KMS-11 (cell line): ENCODE data around the gene TMEM217.

Experiments
- H2AFZ ChIP-seq: fragments of 200-600 bp; sonication (generic); 2 replicates; pipeline ENCODE4 v1.6.1; 2016; ENCODE audit warnings: antibody characterized with exemption, mixed run types, low read depth
- H3K27ac ChIP-seq: fragments of 200-600 bp; sonication (generic); 2 replicates; pipeline ENCODE4 v1.6.1; 2016; ENCODE audit warnings: mild to moderate bottlenecking, mixed run types
- H3K27me3 ChIP-seq: fragments of 200-600 bp; sonication (generic); 2 replicates; pipeline ENCODE4 v1.6.1; 2017; ENCODE audit warnings: mild to moderate bottlenecking, low read depth, mixed run types, moderate library complexity; ENCODE audit not compliant: insufficient read depth
- H3K36me3 ChIP-seq: fragments of 200-600 bp; sonication (generic); 2 replicates; pipeline ENCODE4 v1.6.1; 2017; ENCODE audit warnings: mild to moderate bottlenecking, mixed run types; ENCODE audit not compliant: insufficient read depth
- H3K4me1 ChIP-seq: fragments of 200-600 bp; sonication (generic); 2 replicates; pipeline ENCODE4 v1.6.1; 2016; ENCODE audit warnings: mild to moderate bottlenecking, low read depth, mixed run types; ENCODE audit not compliant: poor library complexity, severe bottlenecking
- H3K4me2 ChIP-seq: fragments of 200-600 bp; sonication (generic); 2 replicates; pipeline ENCODE4 v1.7.0; 2016; ENCODE audit warnings: mild to moderate bottlenecking, mixed run types
- H3K4me3 ChIP-seq: fragments of 200-600 bp; sonication (generic); IDR thresholded peaks from 2 replicates; pipeline ENCODE4 v1.6.1; 2017; ENCODE audit warnings: low read depth, low read length, mixed read lengths; ENCODE audit not compliant: insufficient read depth
- H3K79me2 ChIP-seq: fragments of 200-600 bp; sonication (generic); 2 replicates; pipeline ENCODE4 v1.6.1; 2016; ENCODE audit warnings: low read depth, mixed run types; ENCODE audit not compliant: insufficient read depth
- H3K9ac ChIP-seq: fragments of 200-600 bp; sonication (generic); 2 replicates; pipeline ENCODE4 v1.6.1; 2016; ENCODE audit warnings: mild to moderate bottlenecking, mixed run types
- H4K20me1 ChIP-seq: fragments of 200-600 bp; sonication (generic); 2 replicates; pipeline ENCODE4 v1.6.1; 2016; ENCODE audit warnings: mild to moderate bottlenecking, mixed run types; ENCODE audit not compliant: insufficient read depth
- CTCF ChIP-seq: fragments of 200-600 bp; sonication (generic); conservative IDR thresholded peaks from 2 replicates; pipeline ENCODE4 v1.6.1; 2017; ENCODE audit warnings: low read depth, mild to moderate bottlenecking, antibody characterized with exemption, low read length, moderate library complexity, mixed read lengths

Gene TMEM217

GRCh38 chr6:37221585-37222124 is 36.3 kb downstream of the TMEM217 start:
- Histone ChIP-seq H3K4me1 (peaks cover 18% of the 10 kb centered on the region), H3K79me2 (no peaks in the 10 kb centered on the region), H3K9ac (no peak overlapping the region), H3K4me2 (peak overlapping the region; percentile 36), H2AFZ (peak overlapping the region; percentile 90), H3K4me3 (no peak overlapping the region), H4K20me1 (no peaks in the 10 kb centered on the region), H3K27me3 (no peaks in the 10 kb centered on the region), H3K36me3 (no peaks in the 10 kb centered on the region), H3K27ac (no peak overlapping the region)
- TF ChIP-seq CTCF: no peak

DNA sequence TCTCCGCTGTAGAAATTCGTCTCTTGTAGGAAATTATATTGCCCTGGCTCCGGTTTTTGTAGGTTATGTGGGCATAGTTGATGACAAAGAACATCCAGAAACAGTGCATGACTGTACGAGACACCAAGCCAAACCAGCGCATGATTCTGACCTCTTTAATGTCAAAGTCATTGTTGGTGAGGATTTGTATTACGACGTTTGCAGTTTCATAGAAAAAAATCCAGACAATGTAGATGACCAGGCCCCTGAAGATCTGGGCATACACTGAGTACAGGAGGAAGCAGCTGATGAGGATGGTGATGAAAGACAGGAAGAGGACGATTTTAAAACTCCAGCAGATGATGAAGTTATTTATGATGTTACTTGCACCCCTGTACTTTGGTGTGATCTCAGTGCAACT is 39.4 kb downstream of the TMEM217 start:
- no peak for TF ChIP-seq CTCF
- H3K79me2 ChIP-seq: no peaks in the 10 kb centered on the region
- peaks cover 18% of the 10 kb centered on the region for H3K4me1 ChIP-seq
- H3K27ac ChIP-seq: no peak overlapping the region
- H3K4me2 ChIP-seq: no peak overlapping the region
- no peak overlapping the region for H3K9ac ChIP-seq
- no peak overlapping the region for H2AFZ ChIP-seq
- no peaks in the 10 kb centered on the region for H4K20me1 ChIP-seq
- no peaks in the 10 kb centered on the region for H3K27me3 ChIP-seq
- H3K36me3 ChIP-seq: no peaks in the 10 kb centered on the region
- no peak overlapping the region for H3K4me3 ChIP-seq

DNA sequence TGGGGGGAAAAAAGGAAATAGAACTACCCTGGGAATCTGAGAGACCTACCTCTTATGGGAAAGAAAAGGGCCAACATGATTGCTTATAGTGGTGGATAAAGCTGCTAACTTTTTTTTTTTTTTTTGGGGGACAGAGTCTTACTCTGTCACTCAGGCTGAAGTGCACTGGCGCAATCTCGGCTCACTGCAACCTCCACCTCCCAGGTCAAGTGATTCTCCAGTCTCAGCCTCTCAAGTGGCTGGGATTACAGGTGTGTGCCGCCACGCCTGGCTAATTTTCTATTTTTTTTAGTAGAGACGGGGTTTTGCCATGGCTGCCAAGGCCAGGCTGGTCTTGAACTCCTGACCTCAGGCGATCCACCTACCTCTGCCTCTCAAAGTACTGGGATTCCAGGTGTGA is 39.9 kb downstream of the TMEM217 start:
- no peaks in the 10 kb centered on the region for H4K20me1 ChIP-seq
- no peak overlapping the region for H3K4me3 ChIP-seq
- H3K79me2 ChIP-seq: no peaks in the 10 kb centered on the region
- H3K27me3 ChIP-seq: no peaks in the 10 kb centered on the region
- peaks cover 15% of the 10 kb centered on the region for H3K4me1 ChIP-seq
- no peaks in the 10 kb centered on the region for H3K36me3 ChIP-seq
- no peak overlapping the region for H3K9ac ChIP-seq
- H2AFZ ChIP-seq: no peak overlapping the region
- no peak for TF ChIP-seq CTCF
- H3K27ac ChIP-seq: no peak overlapping the region
- no peak overlapping the region for H3K4me2 ChIP-seq

DNA sequence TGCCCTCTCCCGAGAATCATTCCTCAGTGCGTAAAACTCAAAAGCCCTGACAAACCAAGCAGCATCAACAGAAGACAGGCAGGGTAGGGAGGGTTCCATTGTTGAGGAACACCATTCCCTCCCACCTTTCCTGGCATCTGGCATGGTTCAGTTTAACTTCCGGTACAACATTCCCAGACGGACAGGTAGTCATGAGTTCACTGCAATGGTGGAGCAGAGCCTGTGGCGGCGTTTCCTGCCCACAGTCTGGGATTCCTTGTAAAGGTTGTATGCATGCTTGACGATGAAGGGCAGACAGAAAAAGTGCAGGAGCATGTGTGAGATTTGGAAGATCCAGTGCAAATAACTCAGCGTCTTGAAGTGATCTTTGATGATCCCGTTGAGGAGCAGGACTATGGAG is 45.7 kb downstream of the TMEM217 start:
- Histone ChIP-seq H3K27me3 (no peaks in the 10 kb centered on the region), H4K20me1 (no peaks in the 10 kb centered on the region), H3K79me2 (no peaks in the 10 kb centered on the region), H3K9ac (no peak overlapping the region), H3K4me1 (peaks cover 10% of the 10 kb centered on the region), H3K4me2 (no peak overlapping the region), H3K36me3 (no peaks in the 10 kb centered on the region), H3K27ac (no peak overlapping the region), H2AFZ (no peak overlapping the region), H3K4me3 (no peak overlapping the region)
- TF ChIP-seq CTCF: no peak
